ENCODE measurements around the gene MST1.

- no peak for TF ChIP-seq CTCF (conservative IDR thresholded peaks at IDR 0.05 in 1 of 2, IDR thresholded peaks at IDR 0.05 in 1 of 2; ENCODE audit: extremely low read depth in 1 of 2, insufficient read depth in 1 of 2, low read depth in 1 of 2, low read length in 2 of 2)
- no peak for TF ChIP-seq EZH2 (IDR thresholded peaks at IDR 0.05; ENCODE audit: borderline replicate concordance, low read length)
Observed at GRCh38 chr3:49711489-49711888, 22.2 kb upstream of the MST1 start.

All from mammary epithelial cell (primary cell).